IMR-90 (cell line): Measurements from ENCODE around the gene ARSB. TPM values are rescaled to one million over a fixed set of nuclear protein-coding genes. Genes with fewer than 3 reads are reported as not detected.

Source experiments
- ATAC-seq: fragments of 200-7000 bp; cut with Tn5 transposase; 2 replicates; pipeline ENCODE4 v1.9.1; 2020; ENCODE audit warnings: low read depth, mild to moderate bottlenecking, moderate library complexity
- BruUV-seq: library from RNA; stranded (reverse); fragments of 400-500 nt; replicated peaks from 2 replicates; lab custom pipeline; 2021; lab: Mats Ljungman, UMichigan
- CTCF ChIA-PET: fragments of 300-600 bp; formaldehyde crosslinking; extraction: SDS; loops from one replicate; lab custom pipeline; 2021; ENCODE audit warnings: antibody characterized with exemption; lab: Yijun Ruan, JAX
- POLR2A ChIA-PET: fragments of 300-600 bp; sonication (Branson Sonifier 250); formaldehyde crosslinking; loops from one replicate; lab custom pipeline; 2022; ENCODE audit warnings: antibody characterized with exemption; ENCODE audit not compliant: unreplicated experiment; lab: Charles Lee
- DNase-seq: peaks from one replicate; pipeline ENCODE4 v3.0.0; 2013
- H2AFZ ChIP-seq: replicated peaks from 2 replicates; pipeline ENCODE3; 2013; ENCODE audit warnings: low read length, mild to moderate bottlenecking; ENCODE audit not compliant: poor library complexity
- H2AK5ac ChIP-seq: 2 replicates; pipeline ENCODE4 v1.6.1; 2013; ENCODE audit warnings: low read depth, low read length, inconsistent platforms
- H2AK9ac ChIP-seq: replicated peaks from 2 replicates; pipeline ENCODE3; 2013; ENCODE audit warnings: mild to moderate bottlenecking, low read depth, low read length, moderate library complexity; ENCODE audit not compliant: poor library complexity
- H2BK120ac ChIP-seq: 2 replicates; pipeline ENCODE4 v1.6.1; 2013; ENCODE audit warnings: low read depth, low read length, inconsistent platforms
- H2BK15ac ChIP-seq: 3 replicates; pipeline ENCODE4 v1.6.1; 2013; ENCODE audit warnings: low read depth, low read length, inconsistent platforms
- H2BK20ac ChIP-seq: 2 replicates; pipeline ENCODE4 v1.6.1; 2013; ENCODE audit warnings: low read depth, mild to moderate bottlenecking, inconsistent platforms, low read length, moderate library complexity
- H2BK5ac ChIP-seq: 2 replicates; pipeline ENCODE4 v1.6.1; 2013; ENCODE audit warnings: mild to moderate bottlenecking, low read depth, low read length, inconsistent platforms; ENCODE audit not compliant: poor library complexity, severe bottlenecking
- H3K14ac ChIP-seq: replicated peaks from 2 replicates; pipeline ENCODE4 v1.6.1; 2013; ENCODE audit warnings: low read depth, low read length, inconsistent platforms
- H3K18ac ChIP-seq: 2 replicates; pipeline ENCODE4 v1.6.1; 2013; ENCODE audit warnings: low read depth, low read length, control low read depth
- H3K23ac ChIP-seq: 2 replicates; pipeline ENCODE4 v1.6.1; 2013; ENCODE audit warnings: low read depth, low read length, inconsistent platforms
- H3K27ac ChIP-seq: 2 replicates; pipeline ENCODE4 v1.5.1; 2013; ENCODE audit warnings: mild to moderate bottlenecking, control low read depth, low read length; ENCODE audit not compliant: insufficient read depth
- H3K27me3 ChIP-seq: 2 replicates; pipeline ENCODE4 v1.6.1; 2013; ENCODE audit warnings: low read length; ENCODE audit not compliant: control insufficient read depth, insufficient read depth
- H3K36me3 ChIP-seq: 2 replicates; pipeline ENCODE4 v1.6.1; 2013; ENCODE audit warnings: low read length, mixed read lengths; ENCODE audit not compliant: control insufficient read depth, insufficient read depth
- H3K4ac ChIP-seq: 2 replicates; pipeline ENCODE4 v1.6.1; 2013; ENCODE audit warnings: low read depth, low read length, inconsistent platforms
- H3K4me1 ChIP-seq: 2 replicates; pipeline ENCODE4 v1.6.1; 2013; ENCODE audit warnings: low read length, mixed read lengths; ENCODE audit not compliant: control insufficient read depth, insufficient read depth
- H3K4me2 ChIP-seq: 2 replicates; pipeline ENCODE4 v1.6.1; 2013; ENCODE audit warnings: low read depth, mild to moderate bottlenecking, control low read depth, low read length, moderate library complexity
- H3K4me3 ChIP-seq: 2 replicates; pipeline ENCODE4 v1.5.1; 2013; ENCODE audit warnings: low read depth, mild to moderate bottlenecking, control low read depth, low read length, moderate library complexity; ENCODE audit not compliant: insufficient read depth
- H3K56ac ChIP-seq: 2 replicates; pipeline ENCODE4 v1.6.1; 2013; ENCODE audit warnings: low read length, inconsistent platforms; ENCODE audit not compliant: insufficient read depth; ENCODE audit errors: extremely low read depth
- H3K79me1 ChIP-seq, 2 experiments: 2 replicates each; pipeline ENCODE4 v1.6.1; 2013; ENCODE audit warnings: low read length in 2 of 2, inconsistent platforms in 1 of 2, low read depth in 1 of 2
- H3K9ac ChIP-seq: 2 replicates; pipeline ENCODE4 v1.6.1; 2013; ENCODE audit warnings: low read depth, low read length, control low read depth
- H3K9me1 ChIP-seq: 2 replicates; pipeline ENCODE4 v1.6.1; 2013; ENCODE audit warnings: low read length, inconsistent platforms; ENCODE audit not compliant: insufficient read depth
- H3K9me3 ChIP-seq: 2 replicates; pipeline ENCODE4 v1.6.1; 2013; ENCODE audit warnings: low read length; ENCODE audit not compliant: control insufficient read depth, insufficient read depth
- H4K20me1 ChIP-seq: 2 replicates; pipeline ENCODE4 v1.6.1; 2013; ENCODE audit warnings: low read length, inconsistent platforms; ENCODE audit not compliant: insufficient read depth
- H4K5ac ChIP-seq: 2 replicates; pipeline ENCODE4 v1.6.1; 2013; ENCODE audit warnings: mild to moderate bottlenecking, low read depth, low read length, control low read depth
- H4K8ac ChIP-seq, 2 experiments: 2 replicates each; pipeline ENCODE4 v1.6.1; 2013; ENCODE audit warnings: low read depth in 2 of 2, low read length in 2 of 2, control low read depth in 1 of 2, inconsistent platforms in 1 of 2
- H4K91ac ChIP-seq: 2 replicates; pipeline ENCODE4 v1.6.1; 2013; ENCODE audit warnings: low read depth, low read length, inconsistent platforms; ENCODE audit not compliant: insufficient read depth
- BHLHE40 ChIP-seq: fragments of 150-350 bp; IDR thresholded peaks from 2 replicates; pipeline ENCODE4 v1.6.1; 2016; ENCODE audit warnings: mild to moderate bottlenecking, low read depth, low read length
- FOS ChIP-seq: fragments of 150-350 bp; IDR thresholded peaks from 2 replicates; pipeline ENCODE4 v1.6.1; 2016; ENCODE audit warnings: low read depth, low read length
- MAFK ChIP-seq: IDR thresholded peaks from 2 replicates; pipeline ENCODE4 v1.6.1; 2012; ENCODE audit warnings: low read depth, low read length, improper control_type of control experiment
- MXI1 ChIP-seq: IDR thresholded peaks from 2 replicates; pipeline ENCODE4 v1.6.1; 2012; ENCODE audit warnings: low read depth, mild to moderate bottlenecking, low read length, moderate library complexity, borderline replicate concordance
- POLR2A ChIP-seq: IDR thresholded peaks from 2 replicates; pipeline ENCODE4 v1.6.1; 2012; ENCODE audit warnings: mild to moderate bottlenecking, low read depth, low read length
- RAD21 ChIP-seq: IDR thresholded peaks from 2 replicates; pipeline ENCODE4 v1.6.1; 2012; ENCODE audit warnings: low read length, improper control_type of control experiment
- RCOR1 ChIP-seq: IDR thresholded peaks from 2 replicates; pipeline ENCODE4 v1.6.1; 2012; ENCODE audit warnings: mild to moderate bottlenecking, low read length, improper control_type of control experiment; ENCODE audit not compliant: insufficient replicate concordance
- SMC3 ChIP-seq: fragments of 150-350 bp; IDR thresholded peaks from 2 replicates; pipeline ENCODE4 v1.6.1; 2016; ENCODE audit warnings: low read depth, mild to moderate bottlenecking, antibody characterized with exemption, low read length, moderate library complexity
- WGBS, 2 experiments: methylation state at CpG; one replicate each; pipeline versions ENCODE4 v1.1.5 to v1.1.7; 2013; ENCODE audit warnings: missing lambda C conversion rate in 2 of 2; ENCODE audit not compliant: insufficient read length in 1 of 2; ENCODE audit errors: extremely low coverage in 2 of 2; 5-methylcytosine and 5-hydroxymethylcytosine counted together
- dilution Hi-C: fragments of 300-500 bp; cut with HindIII; formaldehyde crosslinking; loops from one replicate; pipeline ENCODE4 v1.14.3; 2018; ENCODE audit warnings: low sequenced_read_pairs; ENCODE audit not compliant: unreplicated experiment
- in situ Hi-C: fragments of 300-500 bp; cut with MboI; formaldehyde crosslinking; loops from 3 replicates; pipeline ENCODE4 v1.14.3; 2019; ENCODE audit warnings: low sequenced_read_pairs, inconsistent platforms, mixed read lengths
- intact Hi-C: fragments of 100-400 bp; cut with micrococcal nuclease; formaldehyde crosslinking; loops from 2 replicates; pipeline ENCODE4 v1.10.0; 2022
- polyA plus RNA-seq, 3 experiments: library from polyadenylated mRNA; depleted of rRNA; stranded (reverse); fragments of >200 nt; gene quantifications; 2 replicates each; pipeline ENCODE4 v1.2.3, GENCODE V29; 2012; ENCODE audit warnings: low replicate concordance in 1 of 3
- total RNA-seq: library from RNA; depleted of rRNA; stranded (reverse); fragments of >200 nt; gene quantifications from 2 replicates; pipeline ENCODE4 v1.2.3, GENCODE V29; 2012
- TF ChIP-seq, protein P1 (sequence below): fragments of 150-350 bp; IDR thresholded peaks from 2 replicates; pipeline ENCODE4 v1.6.1; 2017; ENCODE audit warnings: mild to moderate bottlenecking, antibody characterized with exemption, low read length, low read depth

ARSB gene
- total and polyA plus RNA-seq, 2 of the 4 experiments (the other 2 are of a cell fraction) = 16.0 to 16.3 TPM

DNA sequence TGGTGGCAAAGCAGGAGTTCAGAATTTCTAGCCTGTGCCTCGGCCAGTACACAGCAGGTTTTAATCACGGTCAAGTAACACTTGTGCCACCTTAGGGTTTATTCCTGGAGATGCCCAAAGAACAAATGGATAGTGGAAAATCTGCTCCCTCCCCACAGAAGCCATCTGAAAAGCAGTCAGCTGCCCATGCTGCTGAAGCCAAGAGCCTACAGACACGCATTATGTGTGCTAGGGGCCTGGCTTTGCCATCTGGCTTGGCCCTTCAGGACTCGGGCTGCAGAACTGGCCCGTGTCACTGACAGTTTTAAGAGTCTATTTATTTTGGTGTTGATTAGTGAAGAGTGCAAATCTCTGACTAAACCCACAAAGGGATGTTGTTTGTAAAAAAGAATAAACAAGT, 11.1 kb downstream of the ARSB start:
- peak overlapping the region; percentile 17; the same call in 1 of the 2 replicates for H3K27ac ChIP-seq
- H3K4me3 ChIP-seq = no peak overlapping the region
- WGBS, 2 experiments = 90% methylated on average over 2 of the region's 5 CpGs; no CpG with 5 or more reads in 1 of the 2 experiments
- H4K20me1 ChIP-seq = no peaks in the 10 kb centered on the region
- no peak overlapping the region for H2AFZ ChIP-seq
- H3K4me1 ChIP-seq = peaks cover 25% of the 10 kb centered on the region
- no peaks in the 10 kb centered on the region for H3K9me3 ChIP-seq
- H4K5ac ChIP-seq = peak overlapping the region; percentile 3; the same call in 1 of the 2 replicates
- peak; percentile 36 for ATAC-seq
- dilution Hi-C loops = no loop called here
- no peak overlapping the region for H3K56ac ChIP-seq
- peak overlapping the region; percentile 9; the same call in 1 of the 2 replicates for H3K4me2 ChIP-seq
- in situ Hi-C loops = loop anchor here (25.0 kb wide), 1 partner anchor 662 kb away; no protein-coding TSS in a partner anchor
- no peaks in the 10 kb centered on the region for H3K36me3 ChIP-seq
- no peak overlapping the region for H3K9ac ChIP-seq
- peak overlapping the region; percentile 28 for H3K4ac ChIP-seq
- no peaks in the 10 kb centered on the region for H3K27me3 ChIP-seq
- no TSS peak for BruUV-seq
- H4K8ac ChIP-seq = no peak overlapping the region
- peak overlapping the region; percentile 43 for H2BK120ac ChIP-seq
- POLR2A ChIA-PET = interaction anchor here (0.7 kb wide), 1 partner anchor 202 kb away, joined by 3 read pairs; no protein-coding TSS in a partner anchor
- CTCF ChIA-PET = interaction anchor here (1.3 kb wide), 1 partner anchor 51 kb away, joined by 4 read pairs; no protein-coding TSS in a partner anchor
- H3K9me1 ChIP-seq = peaks cover 14% of the 10 kb centered on the region; the same call in 1 of the 2 replicates
- H3K18ac ChIP-seq = no peak overlapping the region
- peak overlapping the region; percentile 19; the same call in 1 of the 2 replicates for H4K91ac ChIP-seq
- H3K79me1 ChIP-seq = peaks cover 17 to 26% of the 10 kb centered on the region in 2 experiments; a peak in 3 of 4 replicates
- H2BK15ac ChIP-seq = no peak overlapping the region
- no peak for DNase-seq
- H2BK20ac ChIP-seq = peak overlapping the region; percentile 13; the same call in 1 of the 2 replicates
- no peak overlapping the region for H2AK5ac ChIP-seq
- no peak overlapping the region for H2AK9ac ChIP-seq
- H3K23ac ChIP-seq = peak overlapping the region; percentile 19; the same call in 1 of the 2 replicates
- peak overlapping the region; percentile 41; the same call in 1 of the 2 replicates for H3K14ac ChIP-seq
- H2BK5ac ChIP-seq = no peak overlapping the region
- TF ChIP-seq POLR2A (no peak), BHLHE40 (no peak), SMC3 (no peak), MAFK (no peak), RAD21 (no peak), RCOR1 (no peak), FOS (no peak), MXI1 (no peak)
- TF ChIP-seq, protein P1, sequence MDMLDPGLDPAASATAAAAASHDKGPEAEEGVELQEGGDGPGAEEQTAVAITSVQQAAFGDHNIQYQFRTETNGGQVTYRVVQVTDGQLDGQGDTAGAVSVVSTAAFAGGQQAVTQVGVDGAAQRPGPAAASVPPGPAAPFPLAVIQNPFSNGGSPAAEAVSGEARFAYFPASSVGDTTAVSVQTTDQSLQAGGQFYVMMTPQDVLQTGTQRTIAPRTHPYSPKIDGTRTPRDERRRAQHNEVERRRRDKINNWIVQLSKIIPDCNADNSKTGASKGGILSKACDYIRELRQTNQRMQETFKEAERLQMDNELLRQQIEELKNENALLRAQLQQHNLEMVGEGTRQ = no peak
- intact Hi-C loops = no loop called here
